Upper lobe of left lung (tissue), 6 donors: ENCODE data around the gene ATP2A3. TPM values are rescaled to one million over a fixed set of nuclear protein-coding genes. Genes with fewer than 3 reads are reported as not detected.

ENCODE experiments used
- ATAC-seq, 2 donors: fragments of 200-7000 bp; cut with Tn5 transposase; one replicate each; pipeline ENCODE4 v1.9.1; 2022; ENCODE audit warnings: mild to moderate bottlenecking in 2 of 2, moderate library complexity in 2 of 2; ENCODE audit not compliant: low FRiP score in 2 of 2
- DNase-seq, 2 donors: peaks; one replicate each; pipeline ENCODE4 v3.0.0-alpha.2; 2019 to 2020
- H3K27ac ChIP-seq, 4 donors: fragments of 200-600 bp; sonication (generic); one replicate each; pipeline ENCODE4 v1.5.1; 2016 to 2019
- H3K27me3 ChIP-seq, 4 donors: fragments of 200-600 bp; sonication (generic); one replicate each; pipeline ENCODE4 v1.5.1; 2017 to 2019
- H3K36me3 ChIP-seq, 4 donors: fragments of 200-600 bp; sonication (generic); one replicate each; pipeline ENCODE4 v1.5.1; 2016 to 2019
- H3K4me1 ChIP-seq, 4 donors: fragments of 200-600 bp; sonication (generic); one replicate each; pipeline ENCODE4 v1.5.1; 2018 to 2019
- H3K4me3 ChIP-seq, 4 donors: fragments of 200-600 bp; sonication (generic); one replicate each; pipeline ENCODE4 v1.5.1; 2017 to 2019; ENCODE audit warnings: mild to moderate bottlenecking in 2 of 4, moderate library complexity in 1 of 4
- H3K9me3 ChIP-seq, 4 donors: fragments of 200-600 bp; sonication (generic); one replicate each; pipeline ENCODE4 v1.5.1; 2018 to 2019
- CTCF ChIP-seq, 6 experiments: fragments of 450-650 bp in 4 of 6; fragments of 200-600 bp in 2 of 6; sonication (generic) in 2 of 6; IDR thresholded peaks; one replicate each; pipeline ENCODE4 v1.5.1; 2016 to 2019; ENCODE audit warnings: antibody characterized with exemption in 6 of 6
- EP300 ChIP-seq, 4 donors: sonication (generic); formaldehyde crosslinking; IDR thresholded peaks; one replicate each; pipeline ENCODE4 v1.5.1; 2017; ENCODE audit warnings: antibody characterized with exemption in 4 of 4, control low read depth in 2 of 4
- POLR2A ChIP-seq, 4 donors: fragments of 450-650 bp; IDR thresholded peaks; one replicate each; pipeline ENCODE4 v1.5.1; 2016 to 2017; ENCODE audit warnings: antibody characterized with exemption in 4 of 4, mild to moderate bottlenecking in 2 of 4
- POLR2AphosphoS5 ChIP-seq, 2 donors: sonication (generic); formaldehyde crosslinking; IDR thresholded peaks; one replicate each; pipeline ENCODE4 v1.5.1; 2017; ENCODE audit warnings: antibody characterized with exemption in 2 of 2
- WGBS, 2 donors: methylation state at CpG; one replicate each; pipeline ENCODE4 v1.1.5; 2017 to 2018; 5-methylcytosine and 5-hydroxymethylcytosine counted together
- total RNA-seq, 6 donors: library from RNA; depleted of rRNA in 4 of 6; stranded (reverse); fragments of >200 nt in 4 of 6; gene quantifications; one replicate each; pipeline versions ENCODE4 v1.1.0 to v1.2.1, GENCODE V29; 2016 to 2021
- donor health status: DM: no; HTN: no; CAD: no; lungs with moderate emphysema.
- donor health status: DM: no; HTN: yes; CAD: no; lungs with severe emphysema.

The ATP2A3 gene
- total RNA-seq, 6 donors from 2014 or later: 27.9 to 82.8 (median 41.4) TPM

- ATAC-seq (peak in 1 of 2 donors; percentile 64), DNase-seq (peak in 1 of 2 donors; percentile 71)
Observed at GRCh38 chr17:3977387-3977786, 13.2 kb upstream of the ATP2A3 start.

GRCh38 chr17:3976675-3977171 is 12.5 kb upstream of the ATP2A3 start:
- TF ChIP-seq EP300 (IDR thresholded peaks at IDR 0.05) (peak in 1 of 4 donors; percentile 43), POLR2A (IDR thresholded peaks at IDR 0.05) (peak in 1 of 4 donors; percentile 17), CTCF (IDR thresholded peaks at IDR 0.05) (no peak), POLR2AphosphoS5 (IDR thresholded peaks at IDR 0.05) (peak; percentile 24 to 71)
- 25 to 36% methylated on average over 7 of the region's 17 CpGs for WGBS, 2 donors
- Histone ChIP-seq H3K4me1 (peaks cover 35 to 65% (median 44%) of the 10 kb centered on the region in 4 donors), H3K4me3 (no peak overlapping the region), H3K9me3 (peaks cover 0 to 6% (median 3%) of the 10 kb centered on the region in 4 donors), H3K27ac (peak overlapping the region; percentile 67 to 80 (median 72)), H3K27me3 (no peaks in the 10 kb centered on the region), H3K36me3 (no peaks in the 10 kb centered on the region)
- DNase-seq (peak; percentile 90 to 94), ATAC-seq (peak; percentile 58 to 88)

More at GRCh38 chr17:3977387-3977786, 13.2 kb upstream of the ATP2A3 start:
- WGBS, 2 donors: 49 to 63% methylated on average over 9 of the region's 9 CpGs
- H3K9me3 ChIP-seq: peaks cover 0 to 6% (median 3%) of the 10 kb centered on the region in 4 donors
- H3K27ac ChIP-seq: peak overlapping the region; percentile 67 to 80 (median 72)
- H3K36me3 ChIP-seq: no peaks in the 10 kb centered on the region
- TF ChIP-seq CTCF (IDR thresholded peaks at IDR 0.05) (no peak), POLR2AphosphoS5 (IDR thresholded peaks at IDR 0.05) (no peak), POLR2A (IDR thresholded peaks at IDR 0.05) (no peak)
- H3K27me3 ChIP-seq: no peaks in the 10 kb centered on the region
- H3K4me1 ChIP-seq: peaks cover 35 to 70% (median 46%) of the 10 kb centered on the region in 4 donors
- H3K4me3 ChIP-seq: no peak overlapping the region

DNA sequence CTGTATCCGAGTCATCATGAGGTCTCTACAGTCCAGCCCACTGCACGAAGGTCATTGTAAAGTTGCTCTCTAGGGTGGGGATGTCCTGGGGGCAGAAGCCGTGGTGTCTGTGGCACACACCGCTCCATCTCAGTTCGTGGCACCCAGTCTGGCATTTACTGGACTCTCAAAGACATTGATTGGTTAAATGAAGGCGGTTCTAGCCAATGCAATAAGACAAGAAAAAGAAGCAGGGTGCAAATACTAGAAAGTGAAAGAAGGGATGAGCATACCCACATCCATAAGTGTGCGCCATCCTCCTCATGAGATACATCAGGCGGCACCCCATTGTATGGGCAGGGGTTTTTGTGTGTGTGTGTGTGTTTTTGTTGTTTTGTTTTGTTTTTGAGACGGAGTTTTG is 10.7 kb upstream of the ATP2A3 start:
- WGBS, 2 donors: 96 to 99% methylated on average over 7 to 9 of the region's 9 CpGs
- H3K36me3 ChIP-seq: no peaks in the 10 kb centered on the region
- H3K4me3 ChIP-seq: no peak overlapping the region
- peaks cover 31 to 53% (median 41%) of the 10 kb centered on the region in 4 donors for H3K4me1 ChIP-seq
- H3K27me3 ChIP-seq: no peaks in the 10 kb centered on the region
- no peak for DNase-seq
- peaks cover 0 to 6% (median 3%) of the 10 kb centered on the region in 4 donors for H3K9me3 ChIP-seq
- no peak for ATAC-seq
- peak overlapping the region; percentile 13 to 65 (median 54) for H3K27ac ChIP-seq
- TF ChIP-seq CTCF (IDR thresholded peaks at IDR 0.05) (no peak), EP300 (IDR thresholded peaks at IDR 0.05) (no peak), POLR2AphosphoS5 (IDR thresholded peaks at IDR 0.05) (no peak), POLR2A (IDR thresholded peaks at IDR 0.05) (no peak)

DNA sequence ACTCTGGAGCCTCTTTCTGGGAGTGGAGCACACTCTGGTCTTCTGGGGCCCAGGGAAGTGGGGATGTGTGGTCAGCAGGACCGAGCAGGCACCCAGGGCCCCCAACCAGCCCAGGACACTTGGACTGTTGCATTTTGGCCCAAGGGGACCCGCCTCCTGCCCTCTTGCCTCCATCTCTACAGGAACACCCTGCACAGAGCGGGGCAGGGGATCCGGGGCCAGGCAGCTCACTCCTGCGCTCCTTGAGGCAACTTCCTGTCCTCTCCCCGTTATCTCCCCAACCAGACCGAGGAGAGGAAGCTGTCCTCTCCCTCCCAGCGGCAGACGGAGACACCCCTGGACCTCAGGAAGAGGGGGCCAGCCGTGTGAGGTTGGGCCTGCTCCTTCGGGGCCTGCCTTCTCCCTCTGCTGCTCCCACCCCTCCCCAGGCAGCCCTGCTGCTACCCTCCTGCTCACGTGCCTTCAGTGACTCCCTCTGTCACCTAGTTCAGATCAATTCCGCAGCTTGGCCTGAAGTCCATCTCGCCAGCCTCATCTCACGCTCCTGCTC is 10.0 kb upstream of the ATP2A3 start:
- H3K9me3 ChIP-seq: peaks cover 0 to 6% (median 3%) of the 10 kb centered on the region in 4 donors
- peak overlapping the region; percentile 22 to 65 (median 54) for H3K27ac ChIP-seq
- TF ChIP-seq POLR2AphosphoS5 (IDR thresholded peaks at IDR 0.05) (peak in 1 of 2 donors; percentile 51), CTCF (IDR thresholded peaks at IDR 0.05) (no peak), POLR2A (IDR thresholded peaks at IDR 0.05) (no peak), EP300 (IDR thresholded peaks at IDR 0.05) (peak in 1 of 4 donors; percentile 39)
- ATAC-seq (peak in 1 of 2 donors; percentile 3), DNase-seq (no peak)
- 38 to 47% methylated on average over 11 to 15 of the region's 15 CpGs for WGBS, 2 donors
- peaks cover 31 to 50% (median 41%) of the 10 kb centered on the region in 4 donors for H3K4me1 ChIP-seq
- no peaks in the 10 kb centered on the region for H3K27me3 ChIP-seq
- H3K4me3 ChIP-seq: no peak overlapping the region
- H3K36me3 ChIP-seq: no peaks in the 10 kb centered on the region
